ENCODE results near the gene CFAP58.

CFAP58 gene

GRCh38 chr10:104441329-104442000 is 87.8 kb downstream of the CFAP58 start:
- DNase-seq (ENCODE audit: low spot score), result peak; percentile 44
- POLR2A ChIA-PET (ENCODE audit: low non-redundant PET), result no interaction called here
- no peak for TF ChIP-seq CTCF (conservative IDR thresholded peaks at IDR 0.05; ENCODE audit: low read depth)
- CTCF ChIA-PET, result no interaction called here
- no peak overlapping the region for H3K27ac ChIP-seq

GRCh38 chr10:104445359-104445758 is 91.7 kb downstream of the CFAP58 start:
- ChIA-PET CTCF (interaction anchor here (0.6 kb wide), 1 partner anchor 41 kb away, joined by 3 read pairs; no protein-coding TSS in a partner anchor), POLR2A (ENCODE audit: low non-redundant PET) (no interaction called here)
- peak; percentile 83 for DNase-seq (ENCODE audit: low spot score)
- no peak overlapping the region for H3K27ac ChIP-seq
- TF ChIP-seq CTCF (conservative IDR thresholded peaks at IDR 0.05; ENCODE audit: low read depth), result no peak

- CTCF ChIA-PET, result interaction anchor here (0.6 to 0.8 kb wide), 2 partner anchors 11 to 33 kb away, joined by 3 to 5 read pairs; no protein-coding TSS in a partner anchor
- POLR2A ChIA-PET (ENCODE audit: low non-redundant PET), result no interaction called here
- no peak overlapping the region for H3K27ac ChIP-seq
- TF ChIP-seq CTCF (conservative IDR thresholded peaks at IDR 0.05; ENCODE audit: low read depth), result no peak
- no peak for DNase-seq (ENCODE audit: low spot score)
These were observed 92.5 kb downstream of the CFAP58 start for GRCh38 chr10:104446151-104446550.

GRCh38 chr10:104447331-104447730 is 93.7 kb downstream of the CFAP58 start:
- no peak for TF ChIP-seq CTCF (conservative IDR thresholded peaks at IDR 0.05; ENCODE audit: low read depth)
- H3K27ac ChIP-seq, result peak overlapping the region; percentile 41; the same call in 1 of the 2 replicates
- no peak for DNase-seq (ENCODE audit: low spot score)
- CTCF ChIA-PET, result interaction anchor here (0.6 kb wide), 1 partner anchor 1892 kb away, joined by 3 read pairs; no protein-coding TSS in a partner anchor
- POLR2A ChIA-PET (ENCODE audit: low non-redundant PET), result no interaction called here

- peak overlapping the region; percentile 41; the same call in 1 of the 2 replicates for H3K27ac ChIP-seq
- no peak for TF ChIP-seq CTCF (conservative IDR thresholded peaks at IDR 0.05; ENCODE audit: low read depth)
- ChIA-PET POLR2A (ENCODE audit: low non-redundant PET) (no interaction called here), CTCF (interaction anchor here (0.6 kb wide), 1 partner anchor 1892 kb away, joined by 3 read pairs; no protein-coding TSS in a partner anchor)
- no peak for DNase-seq (ENCODE audit: low spot score)
These were observed 94.3 kb downstream of the CFAP58 start for GRCh38 chr10:104447906-104448305.

- no peak for TF ChIP-seq CTCF (conservative IDR thresholded peaks at IDR 0.05; ENCODE audit: low read depth)
- no peak for DNase-seq (ENCODE audit: low spot score)
- no peak overlapping the region for H3K27ac ChIP-seq
- CTCF ChIA-PET, result interaction anchor here (0.6 kb wide), 1 partner anchor 31 kb away, joined by 3 read pairs; no protein-coding TSS in a partner anchor
- POLR2A ChIA-PET (ENCODE audit: low non-redundant PET), result no interaction called here
These were observed 95.8 kb downstream of the CFAP58 start for GRCh38 chr10:104449391-104449790.

Measured in RWPE1 (cell line).